Activated B cell treated with CpG ODN at 0.5 μM for 24 hours (primary cell): ENCODE data around the gene PMPCB. TPM values are rescaled to one million over a fixed set of nuclear protein-coding genes. Genes with fewer than 3 reads are reported as not detected.
A peak's percentile ranks its signal among the peaks of the same experiment; 100 is the strongest.

Source experiments
- ATAC-seq: fragments of 200-7000 bp; cut with Tn5 transposase; one replicate; pipeline ENCODE4 v1.10.0; 2021; ENCODE audit warnings: low read depth, mild to moderate bottlenecking, moderate library complexity
- CTCF ChIA-PET: fragments of 350-600 bp; sonication (Branson Sonifier 250); formaldehyde crosslinking; loops from one replicate; lab custom pipeline; 2021; ENCODE audit warnings: antibody characterized with exemption; lab: Charles Lee
- POLR2A ChIA-PET: fragments of 350-600 bp; sonication (Branson Sonifier 250); formaldehyde crosslinking; loops from one replicate; lab custom pipeline; 2021; ENCODE audit warnings: antibody characterized with exemption; lab: Charles Lee
- DNase-seq: peaks from one replicate; pipeline ENCODE4 v3.0.0; 2022
- H3K27ac Mint-ChIP-seq: one replicate; pipeline ENCODE4 v1.8.0; 2020; ENCODE audit warnings: mixed read lengths
- H3K27me3 Mint-ChIP-seq: one replicate; pipeline ENCODE4 v1.8.0; 2021; ENCODE audit warnings: mixed read lengths
- H3K36me3 Mint-ChIP-seq: one replicate; pipeline ENCODE4 v1.8.0; 2021; ENCODE audit warnings: low read depth, mixed read lengths
- H3K4me1 Mint-ChIP-seq: one replicate; pipeline ENCODE4 v1.8.0; 2021; ENCODE audit warnings: mixed read lengths
- H3K4me3 Mint-ChIP-seq: one replicate; pipeline ENCODE4 v1.8.0; 2020; ENCODE audit warnings: mild to moderate bottlenecking, mixed read lengths
- H3K9me3 Mint-ChIP-seq: one replicate; pipeline ENCODE4 v1.8.0; 2020; ENCODE audit warnings: mixed read lengths
- CTCF ChIP-seq: fragments of 200-600 bp; IDR thresholded peaks from one replicate; pipeline ENCODE4 v1.8.0; 2022; ENCODE audit warnings: antibody characterized with exemption, mild to moderate bottlenecking
- intact Hi-C: fragments of 100-400 bp; cut with micrococcal nuclease; formaldehyde crosslinking; loops from one replicate; pipeline ENCODE4 v1.15.1; 2024
- total RNA-seq: library from RNA; stranded (reverse); gene quantifications from 2 replicates; pipeline ENCODE4 v1.2.3, GENCODE V29; 2022

PMPCB gene
- total RNA-seq, 1 donor from 2014 or later, result 80.8 TPM

- peaks cover 41% of the 10 kb centered on the region for H3K36me3 Mint-ChIP-seq
- peaks cover 62% of the 10 kb centered on the region for H3K4me1 Mint-ChIP-seq
- peak overlapping the region; percentile 30 for H3K27ac Mint-ChIP-seq
- H3K27me3 Mint-ChIP-seq, result no peaks in the 10 kb centered on the region
- DNase-seq (no peak), ATAC-seq (no peak)
- intact Hi-C loops, result loop anchor here (2.0 to 10.0 kb wide), 3 partner anchors 58 to 859 kb away; partner anchors contain the start of genes ARMC10, FBXL13 and ORC5
- TF ChIP-seq CTCF, result no peak
- H3K9me3 Mint-ChIP-seq, result no peaks in the 10 kb centered on the region
- peak overlapping the region; percentile 100 for H3K4me3 Mint-ChIP-seq
- CTCF ChIA-PET, result no interaction called here
- POLR2A ChIA-PET, result interaction anchor here (1.4 kb wide), 1 partner anchor 9 kb away, joined by 3 read pairs; no protein-coding TSS in a partner anchor
Measured at GRCh38 chr7:103348452-103348851, 51.2 kb downstream of the PMPCB start.

- H3K27me3 Mint-ChIP-seq, result no peaks in the 10 kb centered on the region
- DNase-seq (no peak), ATAC-seq (no peak)
- H3K36me3 Mint-ChIP-seq, result peaks cover 40% of the 10 kb centered on the region
- peaks cover 57% of the 10 kb centered on the region for H3K4me1 Mint-ChIP-seq
- POLR2A ChIA-PET, result no interaction called here
- H3K27ac Mint-ChIP-seq, result no peak overlapping the region
- no peak for TF ChIP-seq CTCF
- H3K4me3 Mint-ChIP-seq, result peak overlapping the region; percentile 75
- no peaks in the 10 kb centered on the region for H3K9me3 Mint-ChIP-seq
- intact Hi-C loops, result loop anchor here (2.0 to 10.0 kb wide), 3 partner anchors 58 to 858 kb away; partner anchors contain the start of genes ARMC10, FBXL13 and ORC5
- CTCF ChIA-PET, result no interaction called here
Measured at GRCh38 chr7:103348959-103349358, 51.7 kb downstream of the PMPCB start.

- DNase-seq (no peak), ATAC-seq (no peak)
- ChIA-PET CTCF (no interaction called here), POLR2A (no interaction called here)
- intact Hi-C loops, result loop anchor here (2.0 to 10.0 kb wide), 3 partner anchors 57 to 857 kb away; partner anchors contain the start of genes ARMC10, FBXL13 and ORC5
- Mint-ChIP-seq H3K4me3 (peak overlapping the region; percentile 33), H3K27me3 (no peaks in the 10 kb centered on the region), H3K9me3 (no peaks in the 10 kb centered on the region), H3K36me3 (peaks cover 40% of the 10 kb centered on the region), H3K27ac (no peak overlapping the region), H3K4me1 (peaks cover 52% of the 10 kb centered on the region)
- no peak for TF ChIP-seq CTCF
Measured at GRCh38 chr7:103349805-103350204, 52.6 kb downstream of the PMPCB start.

Other genes with a start within 250 kb of the PMPCB start
- gene FBXL13, start 222.6 kb upstream of the PMPCB start, total RNA-seq, result 2.9 and 3.4 TPM in 2 replicates
- gene ARMC10, start 222.3 kb upstream of the PMPCB start, total RNA-seq, result 24.9 and 26.7 TPM in 2 replicates
- gene NAPEPLD, start 148.3 kb upstream of the PMPCB start, total RNA-seq, result 14.4 and 15.4 TPM in 2 replicates
- gene DNAJC2, start 47.3 kb downstream of the PMPCB start, total RNA-seq, result 45.8 and 49.0 TPM in 2 replicates
- gene PSMC2, start 50.2 kb downstream of the PMPCB start, total RNA-seq, result 94.3 and 94.8 TPM in 2 replicates
- gene SLC26A5, start 148.8 kb downstream of the PMPCB start, total RNA-seq, result not detected in 2 replicates